IPS-11a (cell line): ENCODE results near the gene PPIH.
"Not testable (repeated sequence)": the region's sequence is repeated elsewhere in the genome, so short reads cannot be mapped to it uniquely, and the experiment has no call there.

Experiments used
- H3K4me3 ChIP-seq: one replicate; pipeline ENCODE4 v1.5.1; 2013; ENCODE audit warnings: low read depth, low read length, control low read depth

Gene PPIH

DNA sequence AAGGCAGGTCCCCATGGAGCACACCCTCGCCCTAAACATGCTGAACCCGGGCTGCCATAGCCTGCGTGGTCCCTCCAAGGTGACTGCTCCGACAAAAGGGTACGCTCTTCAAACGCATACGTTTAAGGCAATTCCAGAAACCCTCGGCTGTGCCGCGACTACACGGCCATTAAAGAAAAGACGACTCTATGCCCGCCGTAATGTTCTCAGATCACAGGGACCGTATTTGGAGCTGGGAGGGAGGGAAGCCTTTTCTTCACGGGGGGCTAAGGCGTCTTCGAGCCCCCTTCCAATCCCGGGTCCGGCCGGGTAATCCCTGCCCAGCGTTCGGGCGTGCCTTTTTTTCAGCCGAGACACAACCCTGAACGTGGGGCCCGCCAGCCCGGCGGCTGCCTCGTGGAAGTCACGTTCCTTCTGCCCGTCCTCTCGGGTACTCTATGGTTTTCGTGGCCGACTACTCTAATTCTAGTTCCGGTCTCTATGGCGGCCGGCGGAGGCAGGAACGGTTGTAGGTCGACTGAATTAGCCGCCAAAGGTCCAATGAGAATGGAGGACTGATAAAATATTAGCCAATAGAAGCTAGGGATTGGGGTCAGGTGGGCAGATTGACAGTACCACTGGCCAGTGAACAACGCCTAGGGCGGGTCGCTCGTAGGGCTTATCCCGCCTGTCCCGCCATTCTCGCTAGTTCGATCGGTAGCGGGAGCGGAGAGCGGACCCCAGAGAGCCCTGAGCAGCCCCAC is 23.7 kb downstream of the PPIH start, which contains the start of gene YBX1:
Gene YBX1, plus strand, starts transcription at position 678 of the 743 bp plus-strand sequence. CDS start 148 bp downstream, outside the sequence.
- H3K4me3 ChIP-seq: peak within 1 kb of the TSS; percentile 93

DNA sequence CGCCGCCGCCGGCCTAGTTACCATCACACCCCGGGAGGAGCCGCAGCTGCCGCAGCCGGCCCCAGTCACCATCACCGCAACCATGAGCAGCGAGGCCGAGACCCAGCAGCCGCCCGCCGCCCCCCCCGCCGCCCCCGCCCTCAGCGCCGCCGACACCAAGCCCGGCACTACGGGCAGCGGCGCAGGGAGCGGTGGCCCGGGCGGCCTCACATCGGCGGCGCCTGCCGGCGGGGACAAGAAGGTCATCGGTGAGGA is 24.2 kb downstream of the PPIH start:
- H3K4me3 ChIP-seq: peak overlapping the region; percentile 93

DNA sequence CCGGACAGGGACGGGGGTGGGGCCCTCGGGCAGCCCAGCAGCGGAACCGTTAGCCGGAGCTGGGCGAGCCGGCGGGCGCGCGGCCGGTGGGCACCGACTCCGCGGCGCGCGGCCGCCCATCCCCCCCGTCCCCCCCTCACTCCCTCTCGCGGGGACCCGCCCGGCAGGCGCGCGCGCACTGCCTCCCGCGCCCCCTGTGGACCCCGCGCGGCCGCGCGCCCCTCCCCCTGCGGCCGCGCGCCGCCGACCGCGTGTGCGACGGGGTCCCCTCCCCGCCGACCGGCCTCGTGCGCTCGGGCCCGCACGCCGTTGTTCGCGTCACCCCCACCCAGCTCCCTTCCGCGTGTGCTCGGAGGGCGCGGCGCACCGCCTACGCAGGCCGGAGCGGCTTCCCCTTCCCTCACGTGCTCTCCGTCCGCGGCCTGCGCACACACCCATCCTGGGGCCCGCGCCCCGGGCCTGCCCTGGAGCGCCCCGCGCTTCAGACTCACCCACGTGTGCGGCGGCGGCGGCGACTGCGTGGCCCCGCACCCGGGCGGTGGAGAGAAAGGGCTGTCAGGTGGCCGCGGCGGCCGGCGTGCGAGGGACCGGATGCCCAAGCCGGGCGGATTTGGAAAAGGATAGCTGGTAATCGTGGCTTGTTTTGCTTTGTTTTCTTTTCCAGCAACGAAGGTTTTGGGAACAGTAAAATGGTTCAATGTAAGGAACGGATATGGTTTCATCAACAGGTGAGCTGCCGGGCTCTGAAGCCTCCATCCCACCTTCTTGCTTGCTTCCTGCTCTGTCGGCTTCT is 24.7 kb downstream of the PPIH start:
- peak overlapping the region; percentile 93 for H3K4me3 ChIP-seq

DNA sequence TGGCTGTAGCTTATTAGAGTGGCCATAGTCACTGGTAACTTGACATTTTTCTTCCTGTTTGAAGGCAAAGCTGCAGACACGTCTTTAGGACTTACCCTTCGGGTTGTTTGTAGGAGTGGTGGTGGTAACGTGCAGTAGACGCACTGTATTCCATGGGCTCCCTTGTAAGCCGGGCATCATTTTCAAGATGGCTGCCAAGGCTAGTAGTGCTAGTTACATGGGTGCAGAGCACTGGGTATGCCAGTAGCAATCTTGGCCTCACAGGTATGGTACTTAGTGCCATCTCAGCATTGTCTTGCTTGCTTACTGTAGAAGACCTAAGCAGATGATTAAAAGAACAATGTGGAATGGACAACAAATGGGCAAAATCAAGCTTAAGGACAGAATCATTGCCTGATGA is 25.9 kb downstream of the PPIH start:
- H3K4me3 ChIP-seq: peak overlapping the region; percentile 93

DNA sequence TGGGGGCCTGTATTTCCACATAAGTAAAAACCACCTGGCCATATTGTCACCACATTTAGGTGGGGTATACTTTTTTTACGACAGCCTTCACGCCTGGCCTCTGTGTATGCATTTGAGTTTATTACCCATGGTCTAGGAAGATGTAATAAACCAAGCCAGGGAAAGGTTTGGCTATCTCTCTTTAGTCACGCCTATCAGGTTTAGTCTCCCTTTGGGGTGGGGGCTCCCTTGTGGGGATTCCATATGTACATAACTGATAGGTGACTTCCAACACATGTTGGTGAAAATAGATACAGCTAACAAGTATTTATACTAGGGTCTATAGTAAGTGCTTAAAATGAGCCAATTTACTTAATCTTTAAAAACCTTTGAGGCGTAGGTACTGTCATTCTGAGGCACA is 28.2 kb downstream of the PPIH start:
- no peak overlapping the region for H3K4me3 ChIP-seq

DNA sequence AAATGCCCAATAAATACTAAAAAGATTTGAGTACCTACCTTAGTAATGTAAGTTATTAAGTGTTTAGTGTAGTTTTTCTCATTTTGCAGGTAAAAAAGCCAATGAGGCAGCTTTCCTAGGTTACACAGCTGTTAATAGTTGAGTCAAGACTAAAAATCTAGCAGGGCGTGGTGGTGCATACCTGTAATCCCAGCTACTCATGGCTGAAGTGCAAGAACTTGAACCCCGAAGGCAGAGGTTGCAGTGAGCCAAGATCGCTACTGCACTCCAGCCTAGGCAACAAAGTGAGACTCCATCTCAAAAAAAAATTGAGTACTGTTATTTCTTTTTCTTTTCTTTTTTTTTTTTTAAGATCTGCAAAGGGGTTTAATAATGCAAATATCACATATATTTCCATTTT is 31.7 kb downstream of the PPIH start:
- H3K4me3 ChIP-seq: no peak overlapping the region

DNA sequence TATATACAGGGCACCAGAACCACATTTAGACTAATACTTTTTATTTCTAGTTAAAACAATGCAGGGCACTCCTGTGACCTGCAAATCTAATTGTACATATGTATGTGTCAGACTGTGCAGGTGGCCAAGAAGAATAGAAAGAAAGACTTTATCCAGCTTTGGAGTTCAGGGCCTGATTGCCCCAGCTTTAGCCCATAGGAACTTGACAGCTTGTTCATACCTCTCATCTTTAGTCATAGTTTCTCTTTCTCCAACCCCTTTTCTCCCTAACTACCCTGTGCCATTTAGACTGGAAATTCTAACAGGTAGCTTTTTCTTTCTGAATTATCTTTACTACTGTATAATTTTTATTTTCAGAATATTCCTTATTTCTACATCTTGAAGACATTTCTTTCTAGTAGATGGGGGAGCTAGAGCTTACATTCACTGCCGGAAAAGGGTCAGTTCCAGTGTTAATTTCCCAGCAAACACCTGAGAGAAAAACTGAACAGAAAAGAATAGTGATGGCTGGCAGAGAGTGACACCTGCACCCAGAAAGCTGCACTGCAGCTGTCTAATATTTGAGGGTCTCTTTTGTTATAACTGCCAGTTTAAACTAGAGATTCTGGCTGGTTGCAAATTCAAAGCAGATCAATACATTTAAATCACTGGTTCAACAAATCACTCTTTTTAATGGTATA is 32.4 kb downstream of the PPIH start:
- H3K4me3 ChIP-seq: no peak overlapping the region

DNA sequence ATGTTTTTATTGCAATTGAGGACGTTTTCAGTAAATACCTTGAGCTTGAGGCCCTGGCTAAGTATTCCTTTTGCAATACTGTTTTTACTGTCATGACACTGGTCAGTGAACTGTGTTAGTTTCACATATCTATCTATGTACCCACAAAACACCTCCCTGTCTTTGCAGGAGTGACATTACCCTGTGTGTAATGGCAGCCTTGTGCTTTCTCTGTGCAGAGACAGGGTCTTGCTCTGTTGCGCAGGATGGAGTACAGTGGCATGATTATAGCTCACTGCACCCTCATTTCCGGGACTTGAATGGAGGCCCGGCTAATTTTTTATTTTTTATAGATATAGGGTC is 32.9 kb downstream of the PPIH start:
- no peak overlapping the region for H3K4me3 ChIP-seq

DNA sequence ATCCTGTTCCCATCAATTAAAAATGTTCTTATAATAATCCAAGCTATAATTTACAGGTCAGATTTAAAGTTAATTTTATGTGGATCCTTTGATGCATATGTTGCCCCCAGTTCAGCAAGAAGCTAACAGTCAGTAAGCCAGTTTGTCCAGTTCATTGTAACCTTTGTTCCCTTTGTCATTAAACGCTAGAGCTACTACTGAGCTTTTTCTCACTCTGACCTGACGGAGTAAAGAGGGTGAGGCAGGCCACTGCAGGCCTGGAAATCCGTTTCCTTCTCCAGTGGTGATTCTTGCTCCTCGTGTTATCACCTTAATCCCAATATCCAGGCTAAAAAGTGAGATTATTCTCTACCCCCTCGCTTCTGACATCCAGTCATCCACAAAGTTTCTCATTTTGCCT is 34.2 kb downstream of the PPIH start:
- no peak overlapping the region for H3K4me3 ChIP-seq

DNA sequence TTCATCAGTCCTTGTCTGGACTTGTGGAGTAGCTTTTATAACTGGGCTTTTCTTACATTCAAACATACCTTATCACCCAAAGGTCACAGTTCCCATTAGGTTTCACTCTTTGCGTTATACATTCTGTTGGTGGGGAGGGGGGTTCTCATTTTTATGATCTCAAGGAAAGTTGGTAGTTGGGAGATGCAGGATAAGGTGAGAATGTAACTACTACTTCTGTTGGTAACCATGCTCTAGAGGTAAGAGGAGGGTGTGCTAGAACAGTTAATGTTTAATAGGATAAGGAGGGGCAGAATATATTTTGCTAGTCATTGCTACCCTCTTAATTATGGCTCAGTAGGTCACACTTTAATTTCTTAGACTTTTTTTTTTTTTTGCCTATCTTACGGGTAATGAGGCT is 34.7 kb downstream of the PPIH start:
- H3K4me3 ChIP-seq: no peak overlapping the region

DNA sequence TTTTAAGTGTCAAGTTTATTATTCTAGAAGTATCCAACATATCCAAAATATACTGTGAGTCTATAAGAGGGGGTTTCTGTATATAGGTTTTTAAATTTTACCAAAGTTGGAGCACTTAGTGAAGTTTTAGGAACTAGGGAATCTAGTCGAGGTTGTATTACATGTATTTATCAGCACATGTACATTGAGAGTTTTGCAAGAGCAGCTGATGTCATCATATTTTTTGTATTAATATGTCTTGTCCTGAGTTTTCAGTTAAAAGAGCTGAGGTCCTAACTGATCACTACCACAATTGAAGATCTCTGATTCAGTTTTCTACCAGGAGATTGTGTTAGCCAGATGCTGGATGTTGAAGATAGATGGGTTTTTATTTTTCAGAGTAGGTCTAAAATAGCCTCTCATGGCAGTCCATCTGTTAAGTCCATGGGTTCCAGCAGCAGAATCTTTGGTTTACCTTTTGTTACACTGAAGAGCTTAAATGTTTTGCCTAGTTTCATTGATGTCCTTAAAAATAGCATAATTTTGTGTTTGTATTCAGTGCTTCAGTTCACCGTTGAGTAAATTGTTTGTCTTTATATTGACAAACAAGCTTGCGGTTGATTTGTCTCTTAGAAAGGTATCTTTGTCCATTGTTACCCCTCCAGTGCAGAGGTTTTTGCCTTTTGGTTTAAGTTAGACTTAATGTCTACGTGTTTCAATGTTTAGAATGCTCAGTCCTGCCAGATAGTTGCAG is 40.0 kb downstream of the PPIH start:
- no peak overlapping the region for H3K4me3 ChIP-seq

DNA sequence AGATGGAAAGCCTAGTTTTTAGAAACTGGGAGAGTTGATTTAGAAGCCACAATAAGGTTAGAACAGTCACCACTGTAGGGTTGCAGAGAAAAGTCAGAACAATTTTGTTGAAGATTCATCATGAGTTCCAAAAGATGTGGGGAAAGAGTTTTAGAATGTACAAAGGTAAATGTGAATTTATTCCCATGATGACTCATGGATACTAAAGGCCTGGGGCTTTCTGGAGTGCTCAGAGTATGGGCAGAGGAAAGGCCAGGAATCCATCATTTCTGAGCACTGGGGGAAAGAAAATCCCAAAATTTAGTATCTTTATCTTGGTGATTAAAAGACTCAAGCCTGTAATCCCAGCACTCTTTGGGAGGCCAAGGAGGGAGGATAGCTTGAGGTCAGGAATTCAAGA is 41.8 kb downstream of the PPIH start:
- no peak overlapping the region for H3K4me3 ChIP-seq

DNA sequence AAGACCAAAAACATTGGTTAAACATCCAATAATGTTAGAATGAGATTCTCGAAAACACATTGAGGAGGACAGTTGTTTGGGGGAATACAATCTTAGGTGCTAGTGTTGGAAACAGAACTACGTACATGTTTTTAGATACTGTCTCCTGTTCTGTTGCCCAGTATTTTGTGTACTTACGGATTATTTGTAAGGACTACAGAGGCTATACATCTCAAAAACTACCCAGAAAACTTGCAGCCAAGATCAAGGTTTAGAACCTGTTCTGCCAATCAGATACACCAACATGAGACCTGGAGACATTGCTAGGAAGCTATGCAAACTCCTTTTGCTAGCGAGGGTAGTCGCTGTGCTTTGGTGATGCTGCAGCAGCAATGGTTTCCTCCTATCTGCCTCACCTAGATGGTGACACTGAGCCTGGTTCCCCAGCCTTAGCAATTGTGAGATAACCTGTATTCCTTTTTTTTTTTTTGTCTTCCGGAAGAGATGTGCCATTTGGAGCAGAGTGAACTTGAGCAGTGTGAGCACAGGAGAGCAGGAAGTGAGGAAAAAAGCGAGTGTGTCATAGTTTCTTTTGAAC is 45.8 kb downstream of the PPIH start:
- H3K4me3 ChIP-seq: no peak overlapping the region

DNA sequence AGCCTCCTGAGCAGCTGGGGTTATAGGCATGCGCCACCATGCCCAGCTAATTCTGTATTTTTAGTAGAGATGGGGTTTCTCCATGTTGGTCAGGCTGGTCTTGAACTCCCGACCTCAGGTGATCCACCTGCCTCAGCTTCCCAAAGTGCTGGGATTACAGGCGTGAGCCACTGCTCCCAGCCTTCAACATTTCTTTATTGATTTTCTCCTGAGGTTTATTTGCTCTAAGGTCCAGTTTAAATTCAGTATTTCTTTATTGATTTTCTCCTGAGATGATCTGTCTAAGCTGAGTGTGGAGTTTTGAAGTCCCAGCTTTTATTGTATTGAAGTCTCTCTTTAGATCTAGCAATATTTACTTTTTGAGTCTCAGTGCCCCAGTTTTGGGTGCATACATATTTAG is 54.6 kb downstream of the PPIH start:
- not testable (repeated sequence) for H3K4me3 ChIP-seq

DNA sequence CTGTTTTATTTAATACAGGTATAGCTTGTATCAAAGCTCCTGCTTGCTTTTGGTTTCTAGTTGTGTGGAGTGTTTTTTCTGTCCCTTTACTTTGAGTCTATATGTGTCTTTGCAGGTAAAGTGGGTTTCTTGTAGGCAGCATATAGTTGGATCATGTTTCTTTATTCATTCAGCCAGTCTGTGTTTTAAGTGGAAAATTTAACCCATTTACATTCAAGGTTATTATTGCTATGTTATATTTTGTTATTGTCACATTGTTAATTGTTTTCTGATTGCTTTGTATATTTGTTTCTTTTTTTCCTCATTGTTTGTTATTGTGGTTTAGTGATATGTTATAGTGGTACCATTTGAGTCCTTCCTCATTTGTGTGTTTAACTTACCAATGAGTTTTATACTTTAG is 55.1 kb downstream of the PPIH start:
- H3K4me3 ChIP-seq: no peak overlapping the region

DNA sequence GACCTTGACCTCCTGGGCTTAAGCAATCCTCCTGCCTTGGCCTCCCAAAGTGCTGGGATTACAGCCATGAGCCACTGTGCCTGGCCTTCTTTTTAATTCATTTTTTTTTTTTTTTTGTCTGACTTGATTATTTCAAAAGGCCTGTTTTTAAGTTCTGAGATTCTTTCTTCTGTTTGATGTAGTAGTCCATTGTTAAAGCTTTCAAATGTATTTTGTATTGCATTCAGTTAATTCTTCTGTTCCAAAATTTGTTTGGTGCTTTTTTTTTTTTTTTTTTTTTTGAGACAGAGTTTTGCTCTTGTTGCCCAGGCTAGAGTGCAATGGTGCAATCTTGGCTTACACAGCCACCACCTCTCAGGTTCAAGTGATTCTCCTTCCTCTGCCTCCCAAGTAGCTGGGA is 56.2 kb downstream of the PPIH start:
- not testable (repeated sequence) for H3K4me3 ChIP-seq

DNA sequence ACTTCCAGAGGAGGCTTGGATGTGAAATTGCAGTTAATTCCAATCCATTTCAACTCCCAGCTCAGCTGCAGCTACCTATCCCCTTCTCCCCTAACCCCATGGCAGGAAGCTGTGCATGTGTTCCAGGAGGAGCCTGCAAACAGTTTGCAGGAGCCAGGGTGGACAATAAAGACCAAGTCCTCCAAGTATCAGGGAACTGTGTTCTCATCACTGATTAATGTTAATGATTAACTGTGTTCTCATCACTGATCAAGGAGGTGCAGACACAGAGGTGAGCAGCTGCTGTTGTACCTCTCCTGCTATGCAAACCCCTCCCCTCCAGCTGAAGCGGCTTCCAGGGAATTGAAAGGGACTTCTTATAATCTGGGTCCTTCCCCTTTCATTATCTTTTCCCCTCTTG is 62.6 kb downstream of the PPIH start:
- H3K4me3 ChIP-seq: no peak overlapping the region

DNA sequence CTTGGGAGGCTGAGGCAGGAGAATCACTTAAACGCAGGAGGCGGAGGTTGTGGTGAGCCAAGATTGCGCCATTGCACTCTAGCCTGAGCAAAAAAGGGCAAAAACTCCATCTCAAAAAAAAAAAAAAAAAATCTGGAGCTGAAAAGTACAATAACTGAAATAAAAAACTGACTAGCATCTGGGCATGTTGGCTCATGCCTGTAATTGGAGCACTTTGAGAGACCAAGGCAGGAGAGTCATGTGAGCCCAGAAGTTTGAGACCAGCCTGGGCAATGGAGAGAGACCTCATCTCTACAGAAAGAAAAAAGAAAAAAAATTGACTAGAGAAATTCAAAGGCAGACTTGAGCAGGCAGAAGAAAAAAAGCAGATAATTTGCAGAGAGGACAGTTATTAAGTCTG is 63.7 kb downstream of the PPIH start:
- no peak overlapping the region for H3K4me3 ChIP-seq

DNA sequence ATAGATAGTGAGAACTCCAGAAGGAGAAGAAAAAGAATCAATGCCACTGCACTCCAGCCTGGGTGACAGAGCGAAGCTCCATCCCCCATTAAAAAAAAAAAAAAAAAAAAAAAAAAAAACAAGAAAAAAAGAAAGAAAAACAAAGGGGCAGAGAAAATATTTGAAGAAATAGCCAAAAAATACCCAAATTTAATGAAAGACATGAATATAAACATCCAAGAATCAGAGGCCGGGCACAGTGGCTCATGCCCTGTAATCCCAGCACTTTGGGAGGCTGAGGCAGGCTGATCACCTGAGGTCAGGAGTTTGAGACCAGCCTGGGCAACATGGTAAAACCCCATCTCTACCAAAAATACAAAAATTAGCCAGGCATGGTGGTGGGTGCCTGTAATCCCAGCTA is 64.2 kb downstream of the PPIH start:
- not testable (repeated sequence) for H3K4me3 ChIP-seq

DNA sequence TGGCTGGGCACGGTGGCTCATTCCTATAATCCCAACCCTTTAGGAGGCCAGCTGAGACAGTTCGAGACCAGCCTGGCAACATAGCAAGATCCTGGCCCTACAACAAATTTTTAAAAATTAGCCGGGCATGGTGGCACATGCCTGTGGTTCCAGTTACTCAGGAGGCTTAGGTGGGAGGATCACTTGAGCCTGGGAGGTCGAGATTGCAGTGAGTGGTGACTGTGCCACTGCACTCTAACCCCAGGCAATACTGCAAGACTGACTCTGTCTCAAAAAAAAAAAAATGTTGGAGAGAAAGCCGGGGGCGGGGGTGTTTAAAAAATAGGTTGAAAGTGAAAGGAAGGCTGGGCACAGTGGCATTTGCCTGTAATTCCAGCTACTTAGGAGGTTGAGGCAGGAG is 65.3 kb downstream of the PPIH start:
- no peak overlapping the region for H3K4me3 ChIP-seq

DNA sequence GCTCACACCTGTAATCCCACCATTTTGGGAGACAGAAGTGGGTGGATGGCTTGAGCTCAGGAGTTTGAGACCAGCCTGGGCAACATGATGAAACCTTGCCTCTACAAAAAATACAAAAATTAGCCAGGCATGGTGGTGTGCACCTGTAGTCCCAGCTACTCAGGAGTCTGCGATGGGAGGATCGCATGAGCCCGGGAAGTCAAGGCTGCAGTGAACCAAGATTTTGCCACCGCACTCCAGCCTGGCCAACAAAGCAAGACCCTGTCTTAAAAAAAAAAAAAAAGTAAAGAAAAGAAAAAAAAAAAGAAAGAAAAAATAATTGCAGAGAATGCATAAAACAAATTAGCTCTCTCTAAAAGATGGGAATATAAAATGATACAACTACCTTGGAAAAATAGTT is 67.6 kb downstream of the PPIH start:
- not testable (repeated sequence) for H3K4me3 ChIP-seq
